Measurements from ENCODE around the gene SP4. TPM values are rescaled to one million over a fixed set of nuclear protein-coding genes. Genes with fewer than 3 reads are reported as not detected.
"Not testable (repeated sequence)": the region's sequence is repeated elsewhere in the genome, so short reads cannot be mapped to it uniquely, and the experiment has no call there.

The SP4 gene
- total RNA-seq, 1 experiment from 2014 or later = 4.7 TPM

DNA sequence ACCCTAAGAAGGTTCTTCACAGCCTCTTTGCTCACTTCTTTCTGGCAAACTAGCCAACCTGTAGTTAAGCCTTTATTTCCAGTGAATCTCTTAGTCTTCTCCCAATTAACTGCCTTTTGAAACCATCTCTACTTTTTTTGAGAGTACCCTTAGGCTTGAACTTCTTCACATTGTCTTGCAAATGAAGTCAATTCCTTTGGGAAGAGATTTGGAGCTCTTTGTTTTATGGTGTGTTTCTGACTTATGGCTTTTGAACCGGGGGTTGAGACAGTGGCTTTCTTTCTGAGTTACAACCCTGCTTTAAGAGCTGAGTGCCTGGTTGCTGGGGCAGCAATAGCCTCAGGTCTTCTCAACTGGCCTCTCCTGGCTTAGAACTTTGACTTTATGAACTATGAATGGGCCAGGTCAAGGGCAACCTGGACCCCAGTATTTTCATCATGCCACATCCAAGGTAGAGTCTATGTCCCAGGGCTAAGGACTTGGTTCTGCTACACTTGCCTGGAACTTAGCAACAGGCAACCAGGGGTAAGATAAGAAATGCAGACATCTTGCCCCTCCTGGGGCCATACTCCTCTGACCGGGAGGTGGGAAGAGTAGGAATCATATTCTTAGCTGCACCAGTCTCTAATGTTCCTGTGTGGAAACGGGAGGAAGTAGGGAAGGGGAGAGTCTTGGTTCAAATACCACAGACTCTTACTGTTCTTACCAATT is 53.0 kb downstream of the SP4 start:
- H3K9me3 ChIP-seq = no peaks in the 10 kb centered on the region
- no peak for DNase-seq
- no peaks in the 10 kb centered on the region for H3K36me3 ChIP-seq
- no peaks in the 10 kb centered on the region for H3K27me3 ChIP-seq
- no peak overlapping the region for H3K4me3 ChIP-seq

DNA sequence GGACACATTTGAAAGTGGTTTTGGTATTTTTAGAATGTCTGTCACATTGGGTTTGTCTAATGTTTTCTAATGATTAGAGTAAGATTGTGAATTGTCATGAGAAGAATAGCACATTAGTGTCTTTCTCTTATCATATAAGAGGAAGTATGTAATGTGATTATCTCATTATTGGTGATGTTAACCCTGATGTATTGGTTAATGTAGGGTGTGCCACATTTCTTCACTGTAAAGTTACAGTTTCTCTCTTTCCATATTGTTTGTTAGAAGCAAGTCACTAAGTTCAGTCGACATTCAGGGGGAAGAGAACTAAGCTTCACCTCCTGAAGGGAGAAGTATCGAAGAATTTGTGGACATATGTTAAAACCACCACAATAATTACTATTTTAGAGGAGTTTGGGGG is 58.6 kb downstream of the SP4 start:
- H3K4me3 ChIP-seq = no peak overlapping the region
- H3K9me3 ChIP-seq = peaks cover 3% of the 10 kb centered on the region; the same call in 1 of the 2 replicates
- H3K36me3 ChIP-seq = no peaks in the 10 kb centered on the region
- H3K27me3 ChIP-seq = no peaks in the 10 kb centered on the region
- no peak for DNase-seq

DNA sequence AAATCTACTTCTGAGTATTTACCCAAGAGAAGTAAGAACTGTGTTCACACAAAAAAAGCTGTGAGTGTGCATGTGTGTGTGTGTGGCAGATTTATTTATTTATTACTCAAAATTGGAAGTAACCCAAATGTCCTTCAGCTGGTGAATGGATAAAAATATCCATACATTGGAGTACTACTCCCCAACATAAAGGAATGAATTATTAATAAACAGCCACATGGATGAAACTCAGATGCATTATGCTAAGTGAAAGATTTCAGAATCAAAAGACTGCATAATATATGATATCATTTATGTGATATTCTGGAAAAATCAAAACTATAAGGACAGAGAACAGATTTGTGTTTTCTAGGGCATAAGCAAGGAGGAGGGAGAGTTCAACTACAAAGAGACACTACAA is 67.8 kb downstream of the SP4 start:
- Histone ChIP-seq H3K36me3 (no peaks in the 10 kb centered on the region), H3K4me3 (no peak overlapping the region), H3K27me3 (no peaks in the 10 kb centered on the region), H3K9me3 (peaks cover 22% of the 10 kb centered on the region)
- no peak for DNase-seq

DNA sequence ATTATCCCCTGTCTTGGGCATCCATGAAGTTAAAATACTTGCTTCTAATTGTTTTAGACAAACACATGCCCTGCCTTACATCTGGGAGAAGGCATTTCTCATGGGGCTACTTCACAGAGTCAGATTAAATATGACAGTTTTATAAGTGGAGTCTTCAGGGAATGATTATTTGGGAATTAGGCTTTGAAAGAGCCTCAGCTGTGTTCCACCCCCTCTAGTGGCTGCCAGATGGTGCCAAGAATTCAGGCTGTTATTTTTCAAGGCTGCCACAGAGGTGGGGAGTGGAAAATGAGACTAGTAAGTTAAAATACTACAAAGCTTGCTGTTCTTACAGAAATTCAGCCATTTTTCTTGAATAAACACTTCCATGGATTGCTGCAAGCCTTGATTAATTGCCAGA is 69.2 kb downstream of the SP4 start:
- no peaks in the 10 kb centered on the region for H3K27me3 ChIP-seq
- no peak overlapping the region for H3K4me3 ChIP-seq
- peaks cover 15% of the 10 kb centered on the region for H3K9me3 ChIP-seq
- DNase-seq = no peak
- H3K36me3 ChIP-seq = no peaks in the 10 kb centered on the region

DNA sequence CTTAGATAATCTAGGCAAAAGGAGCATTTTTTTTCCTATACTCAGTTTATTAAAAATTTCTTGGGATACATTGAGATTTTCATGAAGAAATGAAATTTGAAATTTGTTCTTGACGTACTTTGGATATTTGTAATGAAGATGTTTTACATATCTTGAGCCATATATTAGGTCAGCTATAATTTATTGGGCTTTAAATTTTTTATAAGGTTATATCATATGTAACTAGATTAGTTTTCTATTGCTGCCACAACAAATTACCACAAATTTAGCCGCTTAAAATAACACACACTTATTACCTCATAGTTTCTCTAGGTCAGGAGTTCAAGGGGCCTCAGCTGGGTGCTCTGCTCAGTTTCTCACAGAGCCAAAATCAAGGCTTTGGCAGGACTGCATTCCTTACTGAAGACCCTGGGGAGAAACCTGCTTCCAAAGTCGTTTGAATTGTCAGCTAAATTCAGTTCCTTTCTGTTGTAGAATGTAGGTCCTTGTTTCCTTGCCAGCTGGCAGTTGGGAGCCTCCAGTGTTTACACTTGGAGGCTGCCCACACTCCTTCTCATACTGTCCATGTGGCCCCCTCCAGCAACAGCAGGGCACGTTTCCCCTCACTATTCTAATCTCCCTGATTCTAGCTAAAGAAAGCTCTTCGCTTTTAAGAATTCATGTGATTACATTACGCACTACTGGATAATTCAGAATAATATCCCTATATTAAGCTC is 72.4 kb downstream of the SP4 start:
- Histone ChIP-seq H3K9me3 (peaks cover 2% of the 10 kb centered on the region; the same call in 1 of the 2 replicates), H3K27me3 (no peaks in the 10 kb centered on the region), H3K4me3 (no peak overlapping the region), H3K36me3 (no peaks in the 10 kb centered on the region)
- DNase-seq = no peak

DNA sequence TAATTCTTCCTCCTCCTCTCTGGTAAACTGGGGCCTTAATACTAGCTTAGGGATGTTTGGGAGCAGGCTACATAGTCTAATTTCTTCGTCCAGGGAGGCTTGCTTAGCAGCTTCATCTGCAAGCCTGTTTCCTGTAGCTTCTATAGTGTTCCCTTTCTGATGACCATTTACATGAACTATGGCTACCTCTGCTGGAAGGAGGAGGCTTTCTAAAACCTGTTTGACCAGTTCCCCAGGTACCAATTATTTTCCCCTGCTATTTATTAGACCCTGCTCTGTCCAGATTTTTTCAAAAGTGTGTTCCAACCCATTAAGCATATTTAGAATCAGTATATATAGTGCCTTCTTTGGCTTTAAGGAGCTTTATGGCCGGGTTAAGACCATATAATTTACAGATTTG is 76.1 kb downstream of the SP4 start:
- H3K36me3 ChIP-seq = no peaks in the 10 kb centered on the region

DNA sequence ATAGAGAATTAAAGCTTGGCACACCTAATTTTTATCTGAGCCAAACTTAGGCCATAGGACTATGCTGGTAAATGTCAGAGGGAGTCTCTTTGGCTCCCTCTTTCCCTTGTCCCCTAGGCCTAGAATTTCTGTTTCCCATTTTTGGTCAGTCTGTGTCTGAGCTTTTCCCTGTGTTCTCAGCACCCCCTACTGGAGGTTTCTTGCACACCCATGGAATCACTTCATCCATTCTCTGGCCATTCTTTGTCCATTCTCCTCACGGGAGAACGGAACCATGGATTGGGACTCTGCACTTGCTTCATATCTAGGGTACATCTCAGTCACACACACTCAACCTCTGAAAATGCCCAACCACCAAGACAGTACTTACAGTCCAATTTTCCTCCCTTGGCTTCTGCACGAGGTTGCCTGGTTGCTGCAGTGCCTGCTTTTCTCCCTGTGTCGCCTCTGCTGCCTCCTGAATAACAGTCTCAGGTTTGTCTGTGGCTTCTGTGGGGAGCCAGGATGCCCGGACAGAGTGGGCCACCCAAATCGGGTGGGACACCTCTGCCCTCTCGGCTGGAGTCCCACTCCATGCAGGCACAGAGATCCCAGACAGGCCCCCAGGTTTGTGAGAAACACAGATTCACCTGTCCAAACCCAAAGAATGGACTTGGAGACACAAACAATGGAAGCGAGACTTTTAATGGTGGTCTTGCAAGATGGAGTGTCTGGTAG is 79.9 kb downstream of the SP4 start:
- Histone ChIP-seq H3K9me3 (peaks cover 4% of the 10 kb centered on the region; the same call in 1 of the 2 replicates), H3K36me3 (no peaks in the 10 kb centered on the region), H3K27me3 (no peaks in the 10 kb centered on the region), H3K4me3 (no peak overlapping the region)
- no peak for DNase-seq

More for the DNA sequence above, 76.1 kb downstream of the SP4 start:
- DNase-seq = no peak
- no peaks in the 10 kb centered on the region for H3K27me3 ChIP-seq
- no peak overlapping the region for H3K4me3 ChIP-seq
- no peaks in the 10 kb centered on the region for H3K9me3 ChIP-seq

DNA sequence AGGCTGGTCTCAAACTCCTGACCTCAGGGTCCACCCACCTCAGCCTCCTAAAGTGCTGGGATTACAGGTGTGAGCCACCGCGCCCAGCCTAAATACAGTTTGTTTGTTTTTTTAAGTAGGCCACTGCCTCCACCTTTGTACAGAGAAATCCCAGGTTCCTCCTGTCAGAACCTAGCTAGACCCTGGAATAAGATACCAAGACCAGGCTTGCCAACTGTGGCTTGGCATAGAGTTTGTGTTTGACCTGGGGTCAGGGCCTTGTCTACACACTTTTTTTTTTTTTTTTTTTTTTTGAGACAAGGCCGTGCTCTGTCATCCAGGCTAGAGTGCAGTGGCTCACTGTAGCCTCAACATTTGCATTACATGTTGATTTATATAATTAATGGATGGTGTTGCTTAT is 80.7 kb downstream of the SP4 start:
- Histone ChIP-seq H3K27me3 (no peaks in the 10 kb centered on the region), H3K4me3 (no peak overlapping the region), H3K9me3 (peaks cover 4% of the 10 kb centered on the region; the same call in 1 of the 2 replicates), H3K36me3 (no peaks in the 10 kb centered on the region)
- DNase-seq = no peak

DNA sequence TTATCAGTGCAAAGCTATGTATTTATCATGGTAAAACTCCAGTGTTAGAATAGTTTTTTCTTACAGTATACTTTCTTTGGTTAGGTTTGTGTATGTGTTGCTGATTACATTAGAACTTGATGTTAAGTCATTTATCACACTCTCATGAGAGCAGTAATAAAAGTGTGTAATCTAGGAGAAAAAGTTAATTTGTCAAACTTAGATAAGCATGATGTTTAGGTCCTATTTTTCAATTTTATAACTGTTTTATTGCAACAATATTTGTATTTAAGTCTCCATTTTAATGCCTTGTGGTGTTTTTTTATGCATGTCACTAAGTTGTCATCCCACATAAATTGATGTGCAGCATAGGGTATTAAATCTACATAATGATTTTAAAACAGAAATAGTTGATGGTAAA is 86.2 kb downstream of the SP4 start:
- no peak overlapping the region for H3K4me3 ChIP-seq
- DNase-seq = no peak

DNA sequence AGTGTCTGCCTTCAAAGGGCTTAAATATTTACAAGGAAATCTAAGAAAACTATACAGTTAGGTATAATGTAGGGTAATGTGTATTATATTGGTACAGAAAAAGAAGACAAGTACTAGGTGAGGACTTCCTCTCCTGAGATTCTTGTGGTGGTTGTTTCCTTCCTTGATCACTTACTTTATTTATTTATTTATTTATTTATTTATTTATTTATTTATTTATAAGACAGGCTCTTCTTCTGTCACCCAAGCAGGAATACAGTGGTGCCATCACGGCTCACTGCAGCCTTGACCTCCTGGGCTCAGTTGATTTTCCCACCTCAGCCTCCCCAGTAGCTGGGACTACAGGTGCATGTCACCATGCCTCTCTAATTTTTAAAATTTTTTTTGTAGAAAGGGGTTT is 96.8 kb downstream of the SP4 start:
- no peaks in the 10 kb centered on the region for H3K9me3 ChIP-seq
- no peak overlapping the region for H3K4me3 ChIP-seq
- H3K36me3 ChIP-seq = no peaks in the 10 kb centered on the region
- DNase-seq = no peak
- H3K27me3 ChIP-seq = no peaks in the 10 kb centered on the region

More for the DNA sequence above, 86.2 kb downstream of the SP4 start:
- Histone ChIP-seq H3K27me3 (no peaks in the 10 kb centered on the region), H3K9me3 (peaks cover 4% of the 10 kb centered on the region; the same call in 1 of the 2 replicates), H3K36me3 (no peaks in the 10 kb centered on the region)

DNA sequence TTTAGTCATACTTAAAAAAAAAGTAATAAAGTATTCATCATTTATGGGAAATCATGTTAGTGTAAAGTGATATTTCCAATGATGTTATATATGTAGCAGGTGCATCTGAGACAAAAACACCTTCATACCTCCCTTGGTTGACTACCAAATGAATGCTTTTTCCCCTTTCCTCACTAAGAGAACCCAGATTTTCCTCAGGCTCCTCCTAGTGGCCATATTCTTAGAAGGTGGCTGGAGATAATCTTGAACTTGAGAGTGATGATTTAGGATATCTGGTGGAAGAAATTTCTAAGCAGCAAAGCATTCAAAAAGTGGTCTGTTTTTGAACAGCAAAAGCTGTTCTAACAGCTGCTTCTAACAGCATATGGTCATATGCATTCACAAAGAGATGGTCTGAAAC is 98.1 kb downstream of the SP4 start:
- no peaks in the 10 kb centered on the region for H3K27me3 ChIP-seq
- H3K9me3 ChIP-seq = no peaks in the 10 kb centered on the region
- DNase-seq = no peak
- no peaks in the 10 kb centered on the region for H3K36me3 ChIP-seq
- H3K4me3 ChIP-seq = no peak overlapping the region

DNA sequence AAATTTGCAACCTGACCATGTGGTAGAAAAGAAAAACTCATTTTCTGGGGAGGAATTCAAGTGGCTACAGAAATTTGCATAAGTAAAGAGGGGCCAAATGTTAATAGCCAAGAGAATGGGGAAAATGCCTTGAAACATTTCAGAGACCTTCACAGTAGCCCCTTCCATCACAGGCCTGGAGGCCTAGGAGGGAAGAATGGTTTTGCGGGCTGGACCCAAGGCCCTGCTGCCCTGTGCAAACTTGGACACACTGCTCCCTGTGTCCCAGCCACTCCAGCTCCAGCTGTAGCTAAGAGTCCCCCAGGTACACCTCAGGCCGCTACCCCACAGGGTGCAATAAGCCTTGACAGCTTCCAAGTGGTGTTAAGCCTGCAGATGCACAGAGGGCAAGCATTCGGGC is 98.6 kb downstream of the SP4 start:
- H3K36me3 ChIP-seq = no peaks in the 10 kb centered on the region
- H3K27me3 ChIP-seq = no peaks in the 10 kb centered on the region
- no peak overlapping the region for H3K4me3 ChIP-seq
- DNase-seq = no peak
- H3K9me3 ChIP-seq = no peaks in the 10 kb centered on the region

DNA sequence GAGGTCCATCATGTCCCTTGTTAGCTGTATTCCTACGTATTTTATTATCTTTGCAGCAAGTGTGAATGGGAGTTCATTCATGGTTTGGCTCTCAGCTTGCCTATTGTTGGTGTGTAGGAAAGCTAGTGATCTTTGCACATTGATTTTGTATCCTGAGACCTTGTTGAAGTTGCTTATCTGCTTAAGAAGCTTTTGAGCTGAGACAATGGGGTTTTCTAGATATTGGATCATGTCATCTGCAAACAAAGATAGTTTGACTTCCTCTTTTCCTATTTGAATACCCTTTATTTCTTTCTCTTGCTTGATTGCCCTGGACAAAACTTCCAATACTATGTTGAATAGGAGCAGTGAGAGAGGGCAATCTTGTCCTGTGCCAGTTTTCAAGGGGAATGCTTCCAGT is 104.6 kb downstream of the SP4 start:
- DNase-seq, H3K36me3 ChIP-seq, H3K27me3 ChIP-seq, H3K4me3 ChIP-seq, H3K9me3 ChIP-seq: not testable (repeated sequence)

DNA sequence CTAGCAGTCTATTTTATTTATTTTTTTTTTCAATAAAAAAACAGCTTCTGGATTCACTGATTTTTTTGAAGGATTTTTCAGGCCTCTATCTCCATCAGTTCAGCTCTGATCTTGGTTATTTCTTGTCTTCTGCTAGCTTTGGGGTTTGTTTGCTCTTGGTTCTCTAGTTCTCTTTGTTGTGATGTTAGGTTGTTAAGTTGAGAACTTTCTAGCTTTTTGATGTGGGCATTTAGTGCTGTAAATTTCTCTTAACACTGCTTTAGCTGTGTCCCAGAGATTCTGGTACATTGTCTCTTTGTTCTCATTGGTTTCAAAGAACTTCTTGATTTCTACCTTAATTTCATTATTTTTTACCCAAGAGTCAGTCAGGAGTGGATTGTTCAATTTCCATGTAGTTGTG is 105.8 kb downstream of the SP4 start:
- DNase-seq, H3K36me3 ChIP-seq, H3K9me3 ChIP-seq, H3K4me3 ChIP-seq, H3K27me3 ChIP-seq: not testable (repeated sequence)

DNA sequence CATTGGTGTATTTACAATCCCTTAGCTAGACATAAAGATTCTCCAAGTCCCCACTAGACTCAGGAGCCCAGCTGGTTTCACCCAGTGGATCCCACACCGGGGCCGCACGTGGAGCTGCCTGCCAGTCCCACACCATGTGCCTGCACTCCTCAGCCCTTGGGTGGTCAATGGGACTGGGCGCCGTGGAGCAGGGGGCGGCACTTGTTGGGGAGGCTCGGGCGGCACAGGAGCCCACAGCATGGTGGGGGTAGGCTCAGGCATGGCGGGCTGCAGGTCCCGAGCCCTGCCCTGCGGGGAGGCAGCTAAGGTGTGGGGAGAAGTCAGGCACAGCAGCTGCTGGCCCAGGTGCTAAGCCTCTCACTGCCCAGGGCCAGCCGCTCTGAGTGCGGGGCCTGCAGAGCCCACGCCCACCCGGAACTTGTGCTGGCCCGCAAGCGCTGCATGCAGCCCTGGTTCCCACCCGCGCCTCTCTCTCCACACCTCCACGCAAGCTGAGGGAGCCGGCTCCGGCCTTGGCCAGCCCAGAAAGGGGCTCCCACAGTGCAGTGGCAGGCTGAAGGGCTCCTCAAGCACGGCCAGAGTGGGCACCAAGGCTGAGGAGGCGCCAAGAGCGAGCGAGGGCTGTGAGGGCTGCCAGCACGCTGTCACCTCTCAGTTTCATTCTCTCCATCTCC is 108.7 kb downstream of the SP4 start:
- H3K9me3 ChIP-seq, H3K27me3 ChIP-seq, DNase-seq, H3K36me3 ChIP-seq, H3K4me3 ChIP-seq: not testable (repeated sequence)

DNA sequence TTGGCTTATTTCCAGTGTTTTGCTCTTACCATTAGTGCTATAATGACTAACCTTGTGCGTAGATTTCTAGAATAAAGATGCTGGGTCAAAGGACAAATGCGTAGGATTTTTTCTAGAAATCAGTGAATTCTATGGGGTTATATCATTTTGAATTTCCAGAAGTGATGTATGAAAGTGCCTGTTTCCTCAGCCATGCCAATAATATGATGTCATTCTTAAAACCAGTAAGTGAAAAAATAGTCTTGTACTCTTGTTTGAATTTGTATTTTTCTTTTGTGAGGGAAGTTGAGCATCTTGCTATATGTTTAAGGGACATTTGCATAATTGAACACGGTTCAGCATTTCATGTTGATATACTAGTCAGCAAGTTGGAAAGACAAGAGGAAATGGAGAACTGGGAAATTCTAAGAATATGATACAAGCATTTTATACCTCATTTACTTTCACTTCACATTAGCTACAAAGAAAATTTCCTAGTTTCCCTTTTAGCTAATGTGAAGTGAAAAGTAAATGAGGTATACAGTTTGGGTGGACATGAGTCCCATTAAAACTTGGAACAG is 111.1 kb downstream of the SP4 start:
- H3K9me3 ChIP-seq = no peaks in the 10 kb centered on the region
- H3K27me3 ChIP-seq = peaks cover 8% of the 10 kb centered on the region
- no peak overlapping the region for H3K4me3 ChIP-seq
- DNase-seq = no peak
- no peaks in the 10 kb centered on the region for H3K36me3 ChIP-seq
